Measurements from ENCODE around the gene GZF1. TPM values are rescaled to one million over a fixed set of nuclear protein-coding genes. Genes with fewer than 3 reads are reported as not detected.

Gene GZF1
- 10 to 100 TPM; 13.4 to 15.6 TPM for total RNA-seq

- peak; percentile 100 for DNase-seq
- ATAC-seq (ENCODE audit: low read depth): peak; percentile 73
- H3K9me3 Mint-ChIP-seq: no peaks in the 10 kb centered on the region
- no peaks in the 10 kb centered on the region for H3K27me3 Mint-ChIP-seq
- peak within 1 kb of the TSS; percentile 94 for H3K27ac Mint-ChIP-seq
- H3K4me1 Mint-ChIP-seq: peaks cover 39% of the 10 kb centered on the region
- peak within 1 kb of the TSS; percentile 94 for H3K4me3 Mint-ChIP-seq
- H3K36me3 Mint-ChIP-seq: peaks cover 21% of the 10 kb centered on the region
- POLR2A ChIA-PET: interaction anchor here (0.6 to 5.6 kb wide), 6 partner anchors 9 to 59 kb away, joined by 3 to 74 read pairs (median 6); partner anchors contain the start of genes NAPB and NXT1
Measured at GRCh38 chr20:23361476-23362391, at the start of gene GZF1. TSS of gene GZF1 (plus strand) at chr20:23362182. CDS start at chr20:23364384, 2,202 bp downstream.

- no peak overlapping the region for H3K27ac Mint-ChIP-seq
- no peaks in the 10 kb centered on the region for H3K27me3 Mint-ChIP-seq
- no peaks in the 10 kb centered on the region for H3K9me3 Mint-ChIP-seq
- H3K4me3 Mint-ChIP-seq: no peak overlapping the region
- peaks cover 2% of the 10 kb centered on the region for H3K4me1 Mint-ChIP-seq
- POLR2A ChIA-PET: no interaction called here
- ATAC-seq (ENCODE audit: low read depth): no peak
- H3K36me3 Mint-ChIP-seq: no peaks in the 10 kb centered on the region
- no peak for DNase-seq
Measured at GRCh38 chr20:23313271-23313670, 48.7 kb upstream of the GZF1 start.

DNA sequence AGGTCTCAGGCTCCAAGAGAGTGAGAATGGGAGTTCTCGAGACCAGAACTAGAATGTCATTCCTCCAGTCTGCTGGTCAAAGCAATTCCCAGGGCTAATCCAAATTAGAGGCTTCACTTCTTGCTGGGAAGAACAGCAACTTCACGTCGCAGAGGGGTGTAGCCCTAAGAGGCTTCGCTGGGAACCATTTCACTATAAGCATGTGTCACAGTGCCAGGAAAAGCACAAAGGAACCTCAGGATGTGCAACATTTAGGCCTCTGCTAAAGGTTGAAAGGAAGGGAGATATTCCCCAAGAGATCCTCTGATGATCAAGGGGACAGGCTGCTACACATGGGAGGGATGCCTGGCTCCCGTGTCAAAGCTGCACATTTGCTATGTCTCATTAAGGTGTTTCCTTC, 47.3 kb upstream of the GZF1 start:
- no peak for ATAC-seq (ENCODE audit: low read depth)
- DNase-seq: no peak
- POLR2A ChIA-PET: no interaction called here
- Mint-ChIP-seq H3K27ac (no peak overlapping the region), H3K4me3 (no peak overlapping the region), H3K36me3 (no peaks in the 10 kb centered on the region), H3K27me3 (no peaks in the 10 kb centered on the region), H3K9me3 (no peaks in the 10 kb centered on the region), H3K4me1 (peaks cover 2% of the 10 kb centered on the region)

GRCh38 chr20:23315099-23315498, 46.9 kb upstream of the GZF1 start:
- Mint-ChIP-seq H3K4me1 (peaks cover 2% of the 10 kb centered on the region), H3K27ac (no peak overlapping the region), H3K27me3 (no peaks in the 10 kb centered on the region), H3K36me3 (no peaks in the 10 kb centered on the region), H3K4me3 (no peak overlapping the region), H3K9me3 (no peaks in the 10 kb centered on the region)
- DNase-seq: no peak
- no peak for ATAC-seq (ENCODE audit: low read depth)
- POLR2A ChIA-PET: no interaction called here

- no peaks in the 10 kb centered on the region for H3K9me3 Mint-ChIP-seq
- DNase-seq: no peak
- H3K4me1 Mint-ChIP-seq: peaks cover 2% of the 10 kb centered on the region
- H3K27me3 Mint-ChIP-seq: no peaks in the 10 kb centered on the region
- H3K4me3 Mint-ChIP-seq: no peak overlapping the region
- H3K27ac Mint-ChIP-seq: no peak overlapping the region
- no peak for ATAC-seq (ENCODE audit: low read depth)
- no peaks in the 10 kb centered on the region for H3K36me3 Mint-ChIP-seq
- POLR2A ChIA-PET: no interaction called here
Measured at GRCh38 chr20:23316626-23317025, 45.4 kb upstream of the GZF1 start.

GRCh38 chr20:23317081-23317480, 44.9 kb upstream of the GZF1 start:
- Mint-ChIP-seq H3K9me3 (no peaks in the 10 kb centered on the region), H3K36me3 (no peaks in the 10 kb centered on the region), H3K27ac (no peak overlapping the region), H3K27me3 (no peaks in the 10 kb centered on the region), H3K4me1 (peaks cover 2% of the 10 kb centered on the region), H3K4me3 (no peak overlapping the region)
- DNase-seq: no peak
- POLR2A ChIA-PET: no interaction called here
- ATAC-seq (ENCODE audit: low read depth): no peak

DNA sequence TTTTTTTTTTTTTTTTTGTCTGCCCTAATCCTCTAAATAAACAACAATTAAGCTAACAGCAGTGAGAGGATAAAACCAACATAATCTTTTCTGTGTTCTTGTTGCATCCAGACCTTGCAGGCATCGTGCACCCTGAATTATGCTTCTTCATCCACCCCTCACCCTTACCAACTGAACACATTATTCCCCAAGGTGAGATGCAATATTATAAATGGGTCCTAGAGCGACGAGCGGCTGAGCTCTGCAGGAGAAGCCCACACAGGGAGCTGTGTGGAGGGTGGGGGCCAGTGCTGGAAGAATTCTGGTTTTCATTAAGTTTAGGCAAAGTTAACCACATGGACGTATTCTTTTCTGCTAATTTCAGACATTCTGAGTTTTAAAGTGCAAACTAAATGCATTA, 43.6 kb upstream of the GZF1 start:
- H3K27me3 Mint-ChIP-seq: no peaks in the 10 kb centered on the region
- no peaks in the 10 kb centered on the region for H3K4me1 Mint-ChIP-seq
- ATAC-seq (ENCODE audit: low read depth): no peak
- POLR2A ChIA-PET: no interaction called here
- no peak for DNase-seq
- no peak overlapping the region for H3K4me3 Mint-ChIP-seq
- no peaks in the 10 kb centered on the region for H3K9me3 Mint-ChIP-seq
- no peak overlapping the region for H3K27ac Mint-ChIP-seq
- H3K36me3 Mint-ChIP-seq: no peaks in the 10 kb centered on the region

DNA sequence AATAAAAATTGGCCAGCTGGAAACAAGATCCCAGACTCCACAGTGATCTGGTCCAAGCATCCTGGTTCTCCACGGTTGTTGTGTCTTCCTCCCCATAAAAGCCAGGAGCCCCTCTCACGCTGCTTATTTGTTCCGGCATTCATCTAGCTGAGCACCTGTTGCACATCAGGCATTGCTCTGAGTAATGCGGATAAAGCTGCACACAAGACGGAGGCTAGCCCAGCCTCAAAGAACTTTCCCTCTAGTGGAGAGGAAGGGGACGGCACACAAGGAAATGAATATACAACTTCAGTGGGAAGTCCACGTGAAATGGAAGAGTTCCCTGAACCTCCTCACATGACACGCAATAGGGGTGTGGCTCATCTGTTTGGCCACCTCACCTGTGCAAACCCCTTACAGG, 41.7 kb upstream of the GZF1 start:
- Mint-ChIP-seq H3K9me3 (no peaks in the 10 kb centered on the region), H3K27me3 (no peaks in the 10 kb centered on the region), H3K4me3 (no peak overlapping the region), H3K27ac (no peak overlapping the region), H3K36me3 (no peaks in the 10 kb centered on the region), H3K4me1 (no peaks in the 10 kb centered on the region)
- ATAC-seq (ENCODE audit: low read depth): no peak
- no peak for DNase-seq
- POLR2A ChIA-PET: no interaction called here

GRCh38 chr20:23325107-23325506, 36.9 kb upstream of the GZF1 start:
- no peak overlapping the region for H3K27ac Mint-ChIP-seq
- POLR2A ChIA-PET: no interaction called here
- H3K27me3 Mint-ChIP-seq: no peaks in the 10 kb centered on the region
- ATAC-seq (ENCODE audit: low read depth) (no peak), DNase-seq (no peak)
- no peaks in the 10 kb centered on the region for H3K4me1 Mint-ChIP-seq
- H3K4me3 Mint-ChIP-seq: no peak overlapping the region
- no peaks in the 10 kb centered on the region for H3K36me3 Mint-ChIP-seq
- no peaks in the 10 kb centered on the region for H3K9me3 Mint-ChIP-seq

DNA sequence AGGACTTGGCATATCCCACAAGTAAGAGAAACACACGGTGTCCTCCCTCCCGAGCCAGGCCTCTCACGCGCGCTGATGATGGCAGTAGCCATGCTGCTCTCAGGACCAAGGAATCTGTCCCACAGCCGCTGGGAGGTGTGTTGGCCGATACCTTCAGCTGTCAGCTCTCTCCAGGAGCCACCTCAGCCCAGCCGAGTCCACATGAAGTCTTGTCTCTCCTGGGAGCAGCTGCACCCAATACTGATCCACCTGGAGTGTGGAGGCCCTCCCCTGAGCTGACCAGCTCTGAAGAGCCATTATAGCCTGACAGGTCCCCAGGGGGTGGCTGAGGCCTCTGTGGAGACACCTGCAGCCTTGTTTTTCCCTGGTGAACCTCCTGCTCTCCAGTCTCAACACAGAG, 35.2 kb upstream of the GZF1 start:
- Mint-ChIP-seq H3K4me3 (no peak overlapping the region), H3K9me3 (no peaks in the 10 kb centered on the region), H3K36me3 (peaks cover 2% of the 10 kb centered on the region), H3K27me3 (no peaks in the 10 kb centered on the region), H3K27ac (no peak overlapping the region), H3K4me1 (no peaks in the 10 kb centered on the region)
- DNase-seq: no peak
- no peak for ATAC-seq (ENCODE audit: low read depth)
- POLR2A ChIA-PET: no interaction called here

- Mint-ChIP-seq H3K4me3 (no peak overlapping the region), H3K27ac (no peak overlapping the region), H3K36me3 (peaks cover 2% of the 10 kb centered on the region), H3K9me3 (no peaks in the 10 kb centered on the region), H3K27me3 (no peaks in the 10 kb centered on the region), H3K4me1 (no peaks in the 10 kb centered on the region)
- POLR2A ChIA-PET: no interaction called here
- DNase-seq: no peak
- no peak for ATAC-seq (ENCODE audit: low read depth)
Measured at GRCh38 chr20:23327617-23328333, 34.2 kb upstream of the GZF1 start.

DNA sequence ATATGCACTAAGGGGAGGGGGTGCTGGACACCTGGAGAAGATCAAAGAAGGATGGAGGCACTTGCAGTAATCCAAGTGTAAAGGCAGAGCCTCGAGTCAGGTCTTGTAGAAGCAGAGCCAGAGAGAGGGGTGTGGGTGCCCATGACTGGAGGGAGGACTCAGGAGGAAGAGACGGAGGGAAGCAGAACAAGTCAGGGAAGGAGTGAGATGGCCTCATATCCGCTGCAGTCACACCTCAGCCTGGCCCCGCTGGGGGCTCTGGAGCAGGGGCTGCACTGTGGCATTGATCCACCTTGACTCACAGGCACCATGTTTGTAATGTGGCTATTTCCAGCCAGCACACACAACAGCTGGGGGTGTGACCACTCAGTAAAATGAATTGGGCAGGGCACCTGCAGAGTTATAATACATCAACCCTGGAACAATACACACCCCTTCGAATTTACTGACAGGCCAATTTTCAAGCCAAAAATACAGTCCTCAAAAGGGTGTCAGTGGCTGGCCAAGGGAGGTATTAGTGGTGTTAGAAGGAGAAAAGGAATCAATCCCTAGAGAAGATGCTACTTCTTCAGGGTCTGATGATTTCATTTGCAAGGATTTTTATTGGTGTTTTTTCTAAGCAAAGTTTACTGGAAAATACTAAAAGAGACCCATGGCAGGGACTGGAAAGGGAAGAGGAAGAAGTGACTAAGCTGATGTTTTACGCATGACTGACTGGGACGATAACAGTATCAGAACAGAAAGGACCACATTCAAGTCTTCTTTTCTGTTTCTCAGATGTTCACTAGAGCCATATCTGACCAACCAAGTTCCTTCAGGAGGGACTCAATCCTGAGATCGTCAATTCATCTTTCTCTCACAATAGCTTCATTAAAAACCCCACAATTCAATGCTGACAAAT, 30.3 kb upstream of the GZF1 start:
- Mint-ChIP-seq H3K4me3 (no peak overlapping the region), H3K4me1 (peaks cover 10% of the 10 kb centered on the region), H3K36me3 (peaks cover 2% of the 10 kb centered on the region), H3K27me3 (no peaks in the 10 kb centered on the region), H3K9me3 (no peaks in the 10 kb centered on the region), H3K27ac (no peak overlapping the region)
- ATAC-seq (ENCODE audit: low read depth) (no peak), DNase-seq (no peak)
- POLR2A ChIA-PET: no interaction called here

DNA sequence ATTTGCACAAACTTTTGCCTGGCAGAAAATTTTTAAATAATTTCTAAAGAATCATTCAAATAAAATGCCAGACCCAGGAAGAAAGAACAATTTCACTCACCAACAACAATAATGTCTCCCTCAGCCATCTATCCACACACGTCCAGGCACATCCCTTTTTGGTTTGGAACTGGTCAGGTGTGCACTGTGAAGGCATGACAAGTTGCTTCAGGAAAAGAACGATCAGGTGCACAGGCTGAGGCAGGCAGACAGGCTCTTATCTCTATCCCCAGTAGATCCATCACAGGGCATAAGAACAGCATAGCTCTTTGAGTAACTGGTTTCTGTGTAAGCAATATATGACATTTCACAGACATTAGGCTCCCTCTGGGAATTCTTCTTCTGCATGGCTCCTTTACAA, 29.5 kb upstream of the GZF1 start:
- Mint-ChIP-seq H3K36me3 (peaks cover 2% of the 10 kb centered on the region), H3K27ac (no peak overlapping the region), H3K4me3 (no peak overlapping the region), H3K4me1 (peaks cover 10% of the 10 kb centered on the region), H3K27me3 (no peaks in the 10 kb centered on the region), H3K9me3 (no peaks in the 10 kb centered on the region)
- POLR2A ChIA-PET: no interaction called here
- ATAC-seq (ENCODE audit: low read depth): no peak
- no peak for DNase-seq

All from activated naive CD8-positive, alpha-beta T cell treated with anti-CD3 and anti-CD28 coated beads, Interleukin-2, amount 10 ng/mL, durations not matched to agents 7 days and 5 days (primary cell).